Mucosa of stomach (tissue), 1 donor: ENCODE results near the gene CNTNAP5.

Source experiments
- H3K27me3 ChIP-seq: one replicate; pipeline ENCODE4 v1.7.0; 2013; ENCODE audit warnings: mild to moderate bottlenecking, low read length; ENCODE audit not compliant: control insufficient read depth, insufficient read depth
- H3K36me3 ChIP-seq: one replicate; pipeline ENCODE4 v1.7.0; 2013; ENCODE audit warnings: low read length; ENCODE audit not compliant: control insufficient read depth, insufficient read depth
- H3K4me1 ChIP-seq: one replicate; pipeline ENCODE4 v1.7.0; 2013; ENCODE audit warnings: mild to moderate bottlenecking, low read length; ENCODE audit not compliant: control insufficient read depth, insufficient read depth
- H3K4me3 ChIP-seq: one replicate; pipeline ENCODE4 v1.7.0; 2013; ENCODE audit warnings: low read length
- H3K9ac ChIP-seq: one replicate; pipeline ENCODE4 v1.7.0; 2013; ENCODE audit warnings: mild to moderate bottlenecking, low read length, moderate library complexity
- H3K9me3 ChIP-seq: one replicate; pipeline ENCODE4 v1.7.0; 2013; ENCODE audit warnings: mild to moderate bottlenecking, low read length, moderate library complexity; ENCODE audit not compliant: control insufficient read depth
- donor health status: Pancreatic carcinoma.

The CNTNAP5 gene

DNA sequence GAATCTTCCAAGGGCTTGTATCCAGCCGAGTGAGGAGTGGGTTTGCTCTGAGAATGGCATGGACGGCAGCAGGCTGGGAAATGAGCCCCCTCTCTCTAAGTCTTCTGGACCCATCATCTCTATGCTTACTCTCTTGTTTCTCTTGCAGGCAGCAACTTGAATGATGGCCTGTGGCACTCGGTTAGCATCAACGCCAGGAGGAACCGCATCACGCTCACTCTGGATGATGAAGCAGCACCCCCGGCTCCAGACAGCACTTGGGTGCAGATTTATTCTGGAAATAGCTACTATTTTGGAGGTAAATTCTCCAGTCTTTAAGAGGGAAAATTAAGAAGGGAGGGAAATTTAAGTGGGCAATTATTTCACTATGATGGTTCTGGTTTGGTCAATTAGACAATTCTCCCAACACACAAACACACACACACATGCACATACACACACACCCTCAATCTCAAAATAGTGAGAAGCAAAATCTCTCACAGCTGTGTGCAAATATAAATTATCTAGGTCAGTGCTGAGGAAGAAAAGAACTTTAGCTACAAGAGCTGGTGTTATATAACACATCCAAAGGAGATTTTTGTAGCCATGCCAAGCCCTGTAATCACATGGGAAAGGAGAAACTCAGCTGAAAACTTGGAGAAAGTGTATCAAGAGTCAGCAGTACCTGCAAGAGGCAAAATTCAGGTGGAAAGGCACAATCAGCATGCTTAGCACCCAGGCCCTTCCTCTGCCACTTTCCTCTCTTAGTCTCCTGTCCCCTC is 499.2 kb downstream of the CNTNAP5 start:
- Histone ChIP-seq H3K4me3 (no peak overlapping the region), H3K9ac (no peak overlapping the region), H3K4me1 (no peaks in the 10 kb centered on the region), H3K27me3 (no peaks in the 10 kb centered on the region), H3K9me3 (no peaks in the 10 kb centered on the region), H3K36me3 (no peaks in the 10 kb centered on the region)

- Histone ChIP-seq H3K9me3 (no peaks in the 10 kb centered on the region), H3K9ac (no peak overlapping the region)
Measured at GRCh38 chr2:124526221-124526620, 501.1 kb downstream of the CNTNAP5 start.

DNA sequence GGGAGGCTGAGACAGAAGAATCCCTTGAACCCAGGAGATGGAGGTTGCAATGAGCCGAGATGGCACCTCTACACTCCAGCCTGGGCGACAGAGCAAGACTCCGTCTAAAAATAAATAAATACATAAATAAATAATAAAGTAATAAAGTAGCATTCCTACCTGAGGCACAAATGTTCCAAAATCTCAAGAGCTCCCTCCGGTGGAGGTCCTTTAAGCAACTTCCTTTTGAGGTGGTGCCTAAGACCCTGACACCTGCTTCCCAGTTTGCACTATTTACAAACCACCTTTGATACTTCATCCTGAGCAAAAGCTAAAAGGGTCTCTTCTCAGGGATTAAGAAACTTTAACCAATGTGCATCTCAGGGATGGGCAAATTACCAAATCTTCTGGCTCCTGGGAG is 505.1 kb downstream of the CNTNAP5 start:
- H3K4me1 ChIP-seq: no peaks in the 10 kb centered on the region
- no peak overlapping the region for H3K4me3 ChIP-seq

More at GRCh38 chr2:124526221-124526620, 501.1 kb downstream of the CNTNAP5 start:
- no peaks in the 10 kb centered on the region for H3K27me3 ChIP-seq
- H3K4me3 ChIP-seq: no peak overlapping the region
- no peaks in the 10 kb centered on the region for H3K36me3 ChIP-seq
- no peaks in the 10 kb centered on the region for H3K4me1 ChIP-seq

GRCh38 chr2:124533226-124533954 is 508.3 kb downstream of the CNTNAP5 start:
- Histone ChIP-seq H3K9ac (no peak overlapping the region), H3K36me3 (no peaks in the 10 kb centered on the region), H3K4me3 (no peak overlapping the region), H3K4me1 (no peaks in the 10 kb centered on the region), H3K9me3 (no peaks in the 10 kb centered on the region), H3K27me3 (no peaks in the 10 kb centered on the region)

More for the DNA sequence above, 505.1 kb downstream of the CNTNAP5 start:
- Histone ChIP-seq H3K9ac (no peak overlapping the region), H3K9me3 (no peaks in the 10 kb centered on the region), H3K27me3 (no peaks in the 10 kb centered on the region), H3K36me3 (no peaks in the 10 kb centered on the region)

DNA sequence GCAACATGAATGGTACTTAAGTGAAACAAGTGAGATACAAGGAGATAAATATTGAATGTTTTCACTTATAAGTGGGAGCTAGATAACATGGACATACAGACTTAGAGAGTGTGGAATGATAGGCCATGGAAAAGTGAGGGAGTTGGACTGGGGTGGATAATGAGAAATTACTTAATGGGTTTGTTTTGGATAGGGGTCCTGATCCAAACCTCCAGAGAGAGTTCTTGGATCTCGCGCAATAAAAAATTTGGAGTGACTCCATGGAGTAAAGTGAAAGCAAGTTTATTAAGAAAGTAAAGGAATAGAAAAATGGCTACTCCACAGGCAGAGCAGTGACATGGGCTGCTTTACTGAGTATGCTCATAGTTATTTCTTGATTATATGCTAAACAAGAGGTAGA is 508.9 kb downstream of the CNTNAP5 start:
- no peaks in the 10 kb centered on the region for H3K36me3 ChIP-seq
- no peaks in the 10 kb centered on the region for H3K4me1 ChIP-seq
- no peaks in the 10 kb centered on the region for H3K9me3 ChIP-seq
- H3K4me3 ChIP-seq: no peak overlapping the region
- H3K27me3 ChIP-seq: no peaks in the 10 kb centered on the region
- no peak overlapping the region for H3K9ac ChIP-seq

GRCh38 chr2:124535816-124536215 is 510.7 kb downstream of the CNTNAP5 start:
- no peaks in the 10 kb centered on the region for H3K9me3 ChIP-seq
- H3K4me1 ChIP-seq: no peaks in the 10 kb centered on the region
- no peak overlapping the region for H3K4me3 ChIP-seq
- H3K36me3 ChIP-seq: no peaks in the 10 kb centered on the region
- H3K27me3 ChIP-seq: no peaks in the 10 kb centered on the region
- H3K9ac ChIP-seq: no peak overlapping the region

DNA sequence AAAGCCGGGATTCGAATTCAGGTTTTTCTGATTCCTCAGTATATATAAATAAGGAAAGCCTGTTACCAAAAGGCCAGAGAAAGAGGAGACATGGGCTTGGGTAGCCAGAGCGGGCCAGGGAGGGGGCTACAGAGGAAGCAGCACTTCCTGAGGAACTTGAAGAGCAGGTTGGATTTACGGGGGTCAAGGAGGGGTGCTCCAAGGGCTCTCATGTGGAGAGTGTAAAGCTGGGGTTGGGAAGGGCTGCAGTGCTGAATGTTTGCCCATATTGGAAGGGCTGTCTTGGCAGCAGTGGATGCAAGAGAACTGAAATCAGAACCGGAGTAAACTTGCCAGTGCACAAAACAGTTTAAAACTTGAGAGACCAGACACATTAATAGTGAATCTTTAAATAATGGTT is 511.5 kb downstream of the CNTNAP5 start:
- Histone ChIP-seq H3K9ac (no peak overlapping the region), H3K36me3 (no peaks in the 10 kb centered on the region), H3K4me1 (no peaks in the 10 kb centered on the region), H3K9me3 (no peaks in the 10 kb centered on the region), H3K27me3 (no peaks in the 10 kb centered on the region), H3K4me3 (no peak overlapping the region)

DNA sequence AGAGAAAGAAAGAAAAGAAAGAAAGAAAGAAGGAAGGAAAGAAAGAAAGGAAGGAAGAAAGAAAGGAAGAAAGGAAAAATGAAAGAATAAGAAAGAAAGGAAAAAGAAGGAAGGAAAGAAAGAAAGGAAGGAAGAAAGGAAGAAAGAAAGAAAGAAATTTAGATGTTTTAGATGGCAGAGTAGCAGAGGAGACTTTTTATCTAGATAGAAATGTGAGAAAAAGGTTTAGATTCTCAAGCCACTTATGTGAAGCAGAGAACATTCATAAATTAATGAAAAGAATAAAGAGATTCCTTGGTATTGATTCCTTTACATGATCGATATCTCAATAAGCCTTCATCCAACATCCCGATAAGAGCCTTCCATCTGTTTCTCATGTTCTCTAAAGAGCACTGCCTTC is 513.5 kb downstream of the CNTNAP5 start:
- Histone ChIP-seq H3K27me3 (no peaks in the 10 kb centered on the region), H3K4me3 (no peak overlapping the region), H3K36me3 (no peaks in the 10 kb centered on the region), H3K9me3 (no peaks in the 10 kb centered on the region), H3K9ac (no peak overlapping the region), H3K4me1 (no peaks in the 10 kb centered on the region)

DNA sequence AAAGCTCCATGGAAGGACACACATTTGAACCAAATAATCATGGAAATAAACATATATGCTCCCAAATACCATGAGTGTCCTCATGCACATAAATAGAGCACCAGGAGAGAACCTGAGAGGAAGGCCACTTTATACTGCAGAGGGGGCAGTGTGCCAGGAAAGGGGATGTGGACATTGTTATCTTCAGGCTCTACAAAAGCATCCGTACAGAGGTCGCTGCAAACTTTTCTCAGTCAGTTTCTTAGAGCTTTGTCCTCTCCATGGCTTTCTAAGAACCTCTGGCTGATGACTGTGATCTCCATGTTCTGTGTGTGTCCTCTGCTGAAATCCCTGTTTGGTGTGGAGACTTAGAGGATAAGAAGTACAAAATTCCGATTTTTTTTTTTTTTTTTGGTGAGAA is 515.7 kb downstream of the CNTNAP5 start:
- no peak overlapping the region for H3K4me3 ChIP-seq
- H3K9ac ChIP-seq: no peak overlapping the region
- no peaks in the 10 kb centered on the region for H3K9me3 ChIP-seq
- no peaks in the 10 kb centered on the region for H3K36me3 ChIP-seq
- no peaks in the 10 kb centered on the region for H3K4me1 ChIP-seq
- H3K27me3 ChIP-seq: no peaks in the 10 kb centered on the region

- H3K9me3 ChIP-seq: no peaks in the 10 kb centered on the region
- H3K27me3 ChIP-seq: no peaks in the 10 kb centered on the region
- no peaks in the 10 kb centered on the region for H3K4me1 ChIP-seq
- H3K36me3 ChIP-seq: no peaks in the 10 kb centered on the region
- H3K4me3 ChIP-seq: no peak overlapping the region
- no peak overlapping the region for H3K9ac ChIP-seq
Measured at GRCh38 chr2:124542932-124543640, 518.0 kb downstream of the CNTNAP5 start.

DNA sequence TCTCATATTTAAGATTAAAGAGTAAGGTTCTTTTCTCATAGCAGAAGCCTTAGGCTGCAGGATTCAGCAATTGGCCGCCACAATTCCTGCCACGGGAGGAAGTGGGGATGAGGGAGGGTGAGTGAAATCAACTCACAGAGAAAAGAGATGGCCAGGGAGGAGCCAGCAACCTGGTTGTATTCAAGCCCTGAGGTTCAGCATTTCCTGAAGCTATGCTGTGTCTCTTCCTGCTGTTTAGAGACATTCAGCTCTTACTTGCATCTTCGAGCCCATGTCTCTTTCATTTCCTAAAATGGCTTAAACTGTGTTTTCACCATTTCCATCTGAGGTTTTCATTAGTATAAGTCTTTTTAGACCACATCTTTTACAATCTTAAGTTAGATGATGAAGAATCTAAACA is 522.6 kb downstream of the CNTNAP5 start:
- H3K4me3 ChIP-seq: no peak overlapping the region
- no peaks in the 10 kb centered on the region for H3K4me1 ChIP-seq
- H3K9me3 ChIP-seq: no peaks in the 10 kb centered on the region
- H3K36me3 ChIP-seq: no peaks in the 10 kb centered on the region
- no peaks in the 10 kb centered on the region for H3K27me3 ChIP-seq
- H3K9ac ChIP-seq: no peak overlapping the region

- H3K9me3 ChIP-seq: no peaks in the 10 kb centered on the region
- no peaks in the 10 kb centered on the region for H3K36me3 ChIP-seq
- no peak overlapping the region for H3K4me3 ChIP-seq
- no peaks in the 10 kb centered on the region for H3K4me1 ChIP-seq
- H3K27me3 ChIP-seq: no peaks in the 10 kb centered on the region
- no peak overlapping the region for H3K9ac ChIP-seq
Measured at GRCh38 chr2:124558277-124558905, 533.3 kb downstream of the CNTNAP5 start.
